HCT116 (cell line): Measurements from ENCODE around the gene RIN3. TPM values are rescaled to one million over a fixed set of nuclear protein-coding genes. Genes with fewer than 3 reads are reported as not detected.

ENCODE experiments used
- ATAC-seq: fragments of 200-7000 bp; cut with Tn5 transposase; 2 replicates; pipeline ENCODE4 v1.9.1; 2020; ENCODE audit warnings: mild to moderate bottlenecking, moderate library complexity
- BruUV-seq: library from RNA; stranded (reverse); fragments of 400-500 nt; replicated peaks from 2 replicates; lab custom pipeline; 2021; lab: Mats Ljungman, UMichigan
- CTCF ChIA-PET: fragments of 300-600 bp; sonication (Branson Sonifier 250); formaldehyde crosslinking; loops from one replicate; lab custom pipeline; 2021; ENCODE audit warnings: antibody characterized with exemption; lab: Charles Lee
- POLR2A ChIA-PET: fragments of 300-600, 350-600 bp; sonication (Branson Sonifier 250); formaldehyde crosslinking; loops from one replicate; lab custom pipeline; 2021; ENCODE audit warnings: antibody characterized with exemption; lab: Charles Lee
- RAD21 ChIA-PET, 2 experiments: fragments of 300-600 bp; sonication (Branson Sonifier 250); formaldehyde crosslinking; loops; one replicate each; lab custom pipeline; 2023; ENCODE audit warnings: low total read pairs in 2 of 2; ENCODE audit not compliant: uncharacterized antibody in 2 of 2, unreplicated experiment in 2 of 2, low non-redundant PET in 1 of 2; lab: Charles Lee
- DNase-seq: peaks from one replicate; pipeline ENCODE4 v3.0.0-alpha.2; 2010; ENCODE audit warnings: low read depth, low spot score
- H2AFZ ChIP-seq: fragments of 200-600 bp; shearing (Covaris generic), sonication (generic); 2 replicates; pipeline ENCODE4 v1.6.1; 2017; ENCODE audit warnings: low read depth, mixed run types, mixed read lengths, antibody characterized with exemption, low read length; ENCODE audit not compliant: poor library complexity, severe bottlenecking
- H3K27ac ChIP-seq: 2 replicates; pipeline ENCODE4 v1.5.1; 2012; ENCODE audit warnings: low read depth, low read length
- H3K27me3 ChIP-seq: fragments of 200-600 bp; sonication (generic); 2 replicates; pipeline ENCODE4 v1.6.1; 2016; ENCODE audit warnings: mixed run types, low read length, mixed read lengths; ENCODE audit not compliant: insufficient read depth
- H3K36me3 ChIP-seq, 2 experiments: fragments of 200-500 bp in 1 of 2; fragments of 200-600 bp in 1 of 2; sonication (Bioruptor generic) in 1 of 2; sonication (generic) in 1 of 2; 2 replicates each; pipeline versions ENCODE4 v1.5.1 to v1.6.1; 2014 to 2016; ENCODE audit warnings: low read length in 2 of 2, inconsistent platforms in 1 of 2, mixed read lengths in 1 of 2, mixed run types in 1 of 2; ENCODE audit not compliant: insufficient read depth in 2 of 2, control insufficient read depth in 1 of 2
- H3K4me1 ChIP-seq, 2 experiments: fragments of 200-600 bp in 1 of 2; sonication (generic) in 1 of 2; 2 replicates each; pipeline versions ENCODE4 v1.5.1 to v1.6.1; 2012 to 2017; ENCODE audit warnings: low read length in 2 of 2, inconsistent platforms in 1 of 2, mild to moderate bottlenecking in 1 of 2, mixed read lengths in 1 of 2, mixed run types in 1 of 2, moderate library complexity in 1 of 2; ENCODE audit not compliant: insufficient read depth in 2 of 2, control insufficient read depth in 1 of 2
- H3K4me2 ChIP-seq: fragments of 200-600 bp; sonication (generic); 2 replicates; pipeline ENCODE4 v1.6.1; 2017; ENCODE audit warnings: mixed run types, low read length, mixed read lengths
- H3K4me3 ChIP-seq, 2 experiments: fragments of 200-600 bp in 1 of 2; sonication (generic) in 1 of 2; replicated peaks in 1 of 2; 2 replicates each; pipeline ENCODE4 v1.5.1; 2011 to 2016; ENCODE audit warnings: low read length in 2 of 2, control low read depth in 1 of 2, low read depth in 1 of 2, mild to moderate bottlenecking in 1 of 2, mixed read lengths in 1 of 2, mixed run types in 1 of 2
- H3K79me2 ChIP-seq: fragments of 200-600 bp; sonication (generic); 2 replicates; pipeline ENCODE4 v1.6.1; 2017; ENCODE audit warnings: mild to moderate bottlenecking, mixed run types, low read length, moderate library complexity, mixed read lengths; ENCODE audit not compliant: insufficient read depth
- H3K9ac ChIP-seq: fragments of 200-600 bp; sonication (generic); 2 replicates; pipeline ENCODE4 v1.6.1; 2016; ENCODE audit warnings: low read length, mixed read lengths
- H3K9me2 ChIP-seq: fragments of 200-600 bp; sonication (generic), shearing (Covaris generic); 2 replicates; pipeline ENCODE4 v1.6.1; 2017; ENCODE audit warnings: mixed run types, mild to moderate bottlenecking, moderate library complexity; ENCODE audit not compliant: insufficient read depth
- H3K9me3 ChIP-seq, 2 experiments: fragments of 200-500 bp in 1 of 2; fragments of 200-600 bp in 1 of 2; sonication (Bioruptor generic) in 1 of 2; sonication (generic) in 1 of 2; 2 replicates each; pipeline ENCODE4 v1.6.1; 2014 to 2017; ENCODE audit warnings: low read length in 2 of 2, mixed read lengths in 2 of 2, inconsistent platforms in 1 of 2, low read depth in 1 of 2, mild to moderate bottlenecking in 1 of 2, mixed run types in 1 of 2, moderate library complexity in 1 of 2; ENCODE audit not compliant: control insufficient read depth in 1 of 2, insufficient read depth in 1 of 2
- H4K20me1 ChIP-seq: fragments of 200-600 bp; sonication (generic), shearing (Covaris generic); 2 replicates; pipeline ENCODE4 v1.6.1; 2017; ENCODE audit warnings: mixed run types, mild to moderate bottlenecking, moderate library complexity; ENCODE audit not compliant: insufficient read depth
- ATF3 ChIP-seq: IDR thresholded peaks from 2 replicates; pipeline ENCODE4 v1.6.1; 2012
- CBX3 ChIP-seq: IDR thresholded peaks from 2 replicates; pipeline ENCODE4 v1.6.1; 2012; ENCODE audit warnings: low read depth
- CEBPB ChIP-seq: IDR thresholded peaks from 2 replicates; pipeline ENCODE4 v1.6.1; 2012; ENCODE audit warnings: low read depth
- CTCF ChIP-seq, 3 experiments: fragments of 200-600 bp in 1 of 3; sonication (generic) in 1 of 3; IDR thresholded peaks in 2 of 3; conservative IDR thresholded peaks in 1 of 3; 2 replicates each; pipeline ENCODE4 v1.5.1; 2012 to 2017; ENCODE audit warnings: low read depth in 2 of 3, low read length in 2 of 3, antibody characterized with exemption in 1 of 3, borderline replicate concordance in 1 of 3, control low read depth in 1 of 3, mild to moderate bottlenecking in 1 of 3, mixed read lengths in 1 of 3, mixed run types in 1 of 3, moderate library complexity in 1 of 3; ENCODE audit not compliant: insufficient read depth in 1 of 3
- EGR1 ChIP-seq: IDR thresholded peaks from 2 replicates; pipeline ENCODE4 v1.6.1; 2012; ENCODE audit warnings: low read depth
- FOSL1 ChIP-seq: IDR thresholded peaks from 2 replicates; pipeline ENCODE4 v1.6.1; 2012; ENCODE audit warnings: low read depth
- JUND ChIP-seq: IDR thresholded peaks from 2 replicates; pipeline ENCODE4 v1.6.1; 2012
- MAX ChIP-seq: IDR thresholded peaks from 2 replicates; pipeline ENCODE4 v1.6.1; 2012
- POLR2A ChIP-seq: IDR thresholded peaks from 2 replicates; pipeline ENCODE4 v1.7.0; 2011; ENCODE audit warnings: borderline replicate concordance; ENCODE audit not compliant: insufficient read depth, insufficient read length; ENCODE audit errors: extremely low read depth
- POLR2AphosphoS5 ChIP-seq: IDR thresholded peaks from 2 replicates; pipeline ENCODE4 v1.6.1; 2011; ENCODE audit warnings: mild to moderate bottlenecking, low read depth, low read length, moderate library complexity
- RAD21 ChIP-seq: IDR thresholded peaks from 2 replicates; pipeline ENCODE4 v1.6.1; 2012; ENCODE audit warnings: low read depth, mild to moderate bottlenecking
- REST ChIP-seq: IDR thresholded peaks from 2 replicates; pipeline ENCODE4 v1.6.1; 2012; ENCODE audit warnings: low read depth
- SIN3A ChIP-seq: IDR thresholded peaks from 2 replicates; pipeline ENCODE4 v1.6.1; 2012; ENCODE audit warnings: low read depth
- SP1 ChIP-seq: IDR thresholded peaks from 2 replicates; pipeline ENCODE4 v1.6.1; 2012; ENCODE audit warnings: low read depth
- SRF ChIP-seq: IDR thresholded peaks from 2 replicates; pipeline ENCODE4 v1.6.1; 2012; ENCODE audit warnings: low read depth
- TCF7L2 ChIP-seq: IDR thresholded peaks from 2 replicates; pipeline ENCODE4 v1.7.0; 2011; ENCODE audit warnings: borderline replicate concordance, inconsistent platforms; ENCODE audit not compliant: insufficient read depth, insufficient read length; ENCODE audit errors: extremely low read depth
- YY1 ChIP-seq: IDR thresholded peaks from 2 replicates; pipeline ENCODE4 v1.6.1; 2011; ENCODE audit warnings: low read length, low read depth, moderate library complexity, mild to moderate bottlenecking; ENCODE audit not compliant: insufficient replicate concordance; ENCODE audit errors: extremely low read depth
- ZBTB33 ChIP-seq: IDR thresholded peaks from 2 replicates; pipeline ENCODE4 v1.6.1; 2011; ENCODE audit warnings: mild to moderate bottlenecking, low read length, moderate library complexity; ENCODE audit not compliant: insufficient replicate concordance; ENCODE audit errors: extremely low read depth
- ZNF274 ChIP-seq: fragments of 200-500 bp; sonication (Bioruptor generic); IDR thresholded peaks from 2 replicates; pipeline ENCODE4 v1.6.1; 2014; ENCODE audit warnings: mild to moderate bottlenecking, low read depth, low read length, inconsistent platforms
- intact Hi-C: fragments of 100-400 bp; cut with micrococcal nuclease; formaldehyde crosslinking; loops from 2 replicates; pipeline ENCODE4 v1.10.0; 2022
- total RNA-seq: library from RNA; stranded (reverse); gene quantifications from one replicate; pipeline ENCODE4 v1.2.1, GENCODE V29; 2021; ENCODE audit not compliant: unreplicated experiment

RIN3 gene
- total RNA-seq, 1 experiment from 2014 or later: 22.2 TPM

- POLR2A ChIA-PET: no interaction called here
- no peaks in the 10 kb centered on the region for H3K36me3 ChIP-seq
- no peak overlapping the region for H3K9ac ChIP-seq
- BruUV-seq: no TSS peak
- H3K4me3 ChIP-seq: no peak overlapping the region
- H3K4me1 ChIP-seq: no peaks in the 10 kb centered on the region
- no peak overlapping the region for H3K4me2 ChIP-seq
- TF ChIP-seq JUND (no peak), TCF7L2 (no peak), MAX (no peak), ATF3 (no peak), SP1 (no peak), FOSL1 (no peak), SIN3A (no peak), SRF (no peak), EGR1 (no peak), CBX3 (no peak), REST (no peak), YY1 (no peak), POLR2AphosphoS5 (no peak), CTCF (IDR thresholded peaks at IDR 0.05 in 2 of 3, conservative IDR thresholded peaks at IDR 0.05 in 1 of 3; ENCODE audit: borderline replicate concordance in 1 of 3, insufficient read depth in 1 of 3, low read depth in 2 of 3, low read length in 2 of 3) (no peak), ZNF274 (no peak), CEBPB (no peak), ZBTB33 (no peak), POLR2A (no peak), RAD21 (no peak)
- no peak overlapping the region for H3K27ac ChIP-seq
- no peak for DNase-seq
- CTCF ChIA-PET: no interaction called here
- no peaks in the 10 kb centered on the region for H3K27me3 ChIP-seq
- ATAC-seq: no peak
- no peak overlapping the region for H2AFZ ChIP-seq
- no peaks in the 10 kb centered on the region for H3K9me2 ChIP-seq
- intact Hi-C loops: no loop called here
- no peaks in the 10 kb centered on the region for H3K79me2 ChIP-seq
- H3K9me3 ChIP-seq: no peaks in the 10 kb centered on the region
- no peaks in the 10 kb centered on the region for H4K20me1 ChIP-seq
- RAD21 ChIA-PET: no interaction called here
These were observed 77.8 kb downstream of the RIN3 start for GRCh38 chr14:92591346-92591745.
